ENCODE results near the gene OR51G2.

The OR51G2 gene

DNA sequence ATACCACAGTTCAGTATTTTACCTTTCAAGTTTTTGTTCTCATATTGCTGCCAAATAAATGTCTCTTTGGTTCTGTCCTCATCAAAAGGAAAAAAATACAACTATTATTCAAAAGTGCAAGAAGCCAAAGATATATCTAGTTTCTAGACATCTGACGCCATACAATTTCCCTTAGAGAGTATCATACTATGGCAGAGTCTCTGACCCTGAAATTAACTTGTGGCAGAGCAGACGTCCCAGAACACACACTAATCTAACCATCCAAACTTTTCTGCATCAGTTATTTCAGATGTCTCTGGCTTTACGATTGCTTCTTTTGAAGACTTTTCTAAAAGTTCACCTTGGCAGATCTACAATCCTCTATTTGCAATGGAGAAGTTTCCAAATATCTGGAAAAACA lies 34.8 kb downstream of the OR51G2 start:
- TF ChIP-seq, protein P1, sequence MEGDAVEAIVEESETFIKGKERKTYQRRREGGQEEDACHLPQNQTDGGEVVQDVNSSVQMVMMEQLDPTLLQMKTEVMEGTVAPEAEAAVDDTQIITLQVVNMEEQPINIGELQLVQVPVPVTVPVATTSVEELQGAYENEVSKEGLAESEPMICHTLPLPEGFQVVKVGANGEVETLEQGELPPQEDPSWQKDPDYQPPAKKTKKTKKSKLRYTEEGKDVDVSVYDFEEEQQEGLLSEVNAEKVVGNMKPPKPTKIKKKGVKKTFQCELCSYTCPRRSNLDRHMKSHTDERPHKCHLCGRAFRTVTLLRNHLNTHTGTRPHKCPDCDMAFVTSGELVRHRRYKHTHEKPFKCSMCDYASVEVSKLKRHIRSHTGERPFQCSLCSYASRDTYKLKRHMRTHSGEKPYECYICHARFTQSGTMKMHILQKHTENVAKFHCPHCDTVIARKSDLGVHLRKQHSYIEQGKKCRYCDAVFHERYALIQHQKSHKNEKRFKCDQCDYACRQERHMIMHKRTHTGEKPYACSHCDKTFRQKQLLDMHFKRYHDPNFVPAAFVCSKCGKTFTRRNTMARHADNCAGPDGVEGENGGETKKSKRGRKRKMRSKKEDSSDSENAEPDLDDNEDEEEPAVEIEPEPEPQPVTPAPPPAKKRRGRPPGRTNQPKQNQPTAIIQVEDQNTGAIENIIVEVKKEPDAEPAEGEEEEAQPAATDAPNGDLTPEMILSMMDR (IDR thresholded peaks at IDR 0.05; ENCODE audit: insufficient read depth, low read length, poor library complexity, severe bottlenecking), result no peak
- DNase-seq (ENCODE audit: extremely low read depth, insufficient read length), result no peak
- Histone ChIP-seq H3K27me3 (replicated peaks; ENCODE audit: control insufficient read depth, insufficient read depth, low read length) (no peaks in the 10 kb centered on the region), H3K36me3 (ENCODE audit: control insufficient read depth, insufficient read depth, low read length) (no peaks in the 10 kb centered on the region), H3K4me3 (replicated peaks; ENCODE audit: low read depth, low read length) (no peak overlapping the region)

DNA sequence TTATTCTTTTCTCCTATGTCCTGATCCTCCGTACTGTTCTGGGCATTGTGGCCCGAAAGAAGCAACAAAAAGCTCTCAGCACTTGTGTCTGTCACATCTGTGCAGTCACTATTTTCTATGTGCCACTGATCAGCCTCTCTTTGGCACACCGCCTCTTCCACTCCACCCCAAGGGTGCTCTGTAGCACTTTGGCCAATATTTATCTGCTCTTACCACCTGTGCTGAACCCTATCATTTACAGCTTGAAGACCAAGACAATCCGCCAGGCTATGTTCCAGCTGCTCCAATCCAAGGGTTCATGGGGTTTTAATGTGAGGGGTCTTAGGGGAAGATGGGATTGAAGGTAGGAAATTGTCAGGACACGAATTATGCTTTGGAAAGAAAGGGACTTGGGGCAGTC lies 36.6 kb downstream of the OR51G2 start:
- DNase-seq (ENCODE audit: extremely low read depth, insufficient read length), result no peak
- H3K4me3 ChIP-seq (replicated peaks; ENCODE audit: low read depth, low read length), result no peak overlapping the region
- H3K36me3 ChIP-seq (ENCODE audit: control insufficient read depth, insufficient read depth, low read length), result no peaks in the 10 kb centered on the region
- no peaks in the 10 kb centered on the region for H3K27me3 ChIP-seq (replicated peaks; ENCODE audit: control insufficient read depth, insufficient read depth, low read length)
- TF ChIP-seq, protein P1 (IDR thresholded peaks at IDR 0.05; ENCODE audit: insufficient read depth, low read length, poor library complexity, severe bottlenecking), result no peak

DNA sequence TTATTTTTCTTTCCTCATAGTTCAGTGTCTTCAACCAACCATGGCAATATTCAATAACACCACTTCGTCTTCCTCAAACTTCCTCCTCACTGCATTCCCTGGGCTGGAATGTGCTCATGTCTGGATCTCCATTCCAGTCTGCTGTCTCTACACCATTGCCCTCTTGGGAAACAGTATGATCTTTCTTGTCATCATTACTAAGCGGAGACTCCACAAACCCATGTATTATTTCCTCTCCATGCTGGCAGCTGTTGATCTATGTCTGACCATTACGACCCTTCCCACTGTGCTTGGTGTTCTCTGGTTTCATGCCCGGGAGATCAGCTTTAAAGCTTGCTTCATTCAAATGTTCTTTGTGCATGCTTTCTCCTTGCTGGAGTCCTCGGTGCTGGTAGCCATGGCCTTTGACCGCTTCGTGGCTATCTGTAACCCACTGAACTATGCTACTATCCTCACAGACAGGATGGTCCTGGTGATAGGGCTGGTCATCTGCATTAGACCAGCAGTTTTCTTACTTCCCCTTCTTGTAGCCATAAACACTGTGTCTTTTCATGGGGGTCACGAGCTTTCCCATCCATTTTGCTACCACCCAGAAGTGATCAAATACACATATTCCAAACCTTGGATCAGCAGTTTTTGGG lies 37.2 kb downstream of the OR51G2 start, which contains the start of gene OR51T1:
TSS of gene OR51T1 (plus strand) at position 41 of the 641 bp plus-strand sequence. CDS start at position 41, 0 bp downstream.
- no peak for DNase-seq (ENCODE audit: extremely low read depth, insufficient read length)
- TF ChIP-seq, protein P1 (IDR thresholded peaks at IDR 0.05; ENCODE audit: insufficient read depth, low read length, poor library complexity, severe bottlenecking), result no peak
- no peaks in the 10 kb centered on the region for H3K27me3 ChIP-seq (replicated peaks; ENCODE audit: control insufficient read depth, insufficient read depth, low read length)
- no peak within 1 kb of the TSS for H3K4me3 ChIP-seq (replicated peaks; ENCODE audit: low read depth, low read length)
- no peaks in the 10 kb centered on the region for H3K36me3 ChIP-seq (ENCODE audit: control insufficient read depth, insufficient read depth, low read length)

DNA sequence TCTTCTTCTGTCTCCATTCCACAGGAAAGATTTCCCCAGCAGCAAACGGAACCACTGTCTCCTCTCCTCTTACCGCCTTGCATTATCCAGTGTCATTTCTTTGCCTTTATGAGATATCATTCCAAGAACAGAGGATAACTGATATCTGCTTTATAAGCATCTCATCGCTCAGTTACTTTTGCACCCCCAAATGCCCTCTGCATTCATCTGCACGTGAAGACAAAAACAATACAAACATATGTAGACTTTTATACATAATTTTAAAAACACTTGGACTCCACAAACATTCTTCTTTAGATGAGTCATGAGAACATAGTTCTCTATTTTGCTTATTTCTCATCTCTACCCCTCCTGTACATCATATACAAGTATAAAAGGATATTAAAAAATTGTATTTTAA lies 38.0 kb downstream of the OR51G2 start:
- Histone ChIP-seq H3K36me3 (ENCODE audit: control insufficient read depth, insufficient read depth, low read length) (no peaks in the 10 kb centered on the region), H3K27me3 (replicated peaks; ENCODE audit: control insufficient read depth, insufficient read depth, low read length) (no peaks in the 10 kb centered on the region), H3K4me3 (replicated peaks; ENCODE audit: low read depth, low read length) (no peak overlapping the region)
- DNase-seq (ENCODE audit: extremely low read depth, insufficient read length), result no peak
- TF ChIP-seq, protein P1 (IDR thresholded peaks at IDR 0.05; ENCODE audit: insufficient read depth, low read length, poor library complexity, severe bottlenecking), result no peak

DNA sequence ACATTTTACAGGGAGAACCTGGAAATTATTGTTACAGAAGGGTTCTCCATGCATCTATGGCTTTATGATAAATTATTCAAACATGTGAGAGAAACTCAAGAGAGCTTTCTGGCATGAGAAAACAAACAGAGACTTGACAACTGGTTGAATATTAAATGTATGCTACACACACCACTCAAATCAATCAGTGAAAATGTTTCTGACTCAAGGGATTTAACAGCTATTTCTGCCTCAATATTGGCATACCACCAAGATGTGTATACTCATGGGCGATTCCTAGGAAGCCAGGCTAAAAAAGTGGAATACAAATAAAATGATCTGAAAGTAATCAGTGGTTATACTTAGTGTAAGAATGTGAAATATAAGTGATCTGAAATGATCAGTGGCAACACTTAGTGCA lies 53.3 kb downstream of the OR51G2 start:
- no peak for DNase-seq (ENCODE audit: extremely low read depth, insufficient read length)
- no peaks in the 10 kb centered on the region for H3K27me3 ChIP-seq (replicated peaks; ENCODE audit: control insufficient read depth, insufficient read depth, low read length)
- H3K4me3 ChIP-seq (replicated peaks; ENCODE audit: low read depth, low read length), result no peak overlapping the region
- H3K36me3 ChIP-seq (ENCODE audit: control insufficient read depth, insufficient read depth, low read length), result no peaks in the 10 kb centered on the region
- TF ChIP-seq, protein P1 (IDR thresholded peaks at IDR 0.05; ENCODE audit: insufficient read depth, low read length, poor library complexity, severe bottlenecking), result no peak

DNA sequence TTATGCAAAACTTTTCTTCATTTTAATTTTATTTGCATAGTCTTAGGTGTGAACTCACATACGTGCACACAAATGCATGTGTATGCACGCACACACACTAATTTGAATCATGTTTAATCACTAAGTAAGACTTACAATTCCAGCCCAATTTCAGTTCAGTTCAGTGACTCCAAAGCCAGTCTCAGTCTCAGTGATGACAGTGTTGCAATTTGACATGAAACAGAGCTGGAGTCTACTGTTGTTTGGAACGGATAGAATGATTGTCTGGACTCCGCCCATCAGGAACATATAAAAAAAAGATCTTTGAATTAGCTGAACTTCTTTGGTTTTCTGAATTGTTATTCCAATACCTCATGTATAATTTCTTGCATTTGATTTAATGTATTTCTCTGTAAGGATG lies 55.3 kb downstream of the OR51G2 start:
- H3K27me3 ChIP-seq (replicated peaks; ENCODE audit: control insufficient read depth, insufficient read depth, low read length), result no peaks in the 10 kb centered on the region
- TF ChIP-seq, protein P1 (IDR thresholded peaks at IDR 0.05; ENCODE audit: insufficient read depth, low read length, poor library complexity, severe bottlenecking), result no peak
- no peak overlapping the region for H3K4me3 ChIP-seq (replicated peaks; ENCODE audit: low read depth, low read length)
- no peaks in the 10 kb centered on the region for H3K36me3 ChIP-seq (ENCODE audit: control insufficient read depth, insufficient read depth, low read length)
- no peak for DNase-seq (ENCODE audit: extremely low read depth, insufficient read length)
